ENCODE data around the gene MROH8. TPM values are rescaled to one million over a fixed set of nuclear protein-coding genes. Genes with fewer than 3 reads are reported as not detected.
"Not testable (repeated sequence)": the region's sequence is repeated elsewhere in the genome, so short reads cannot be mapped to it uniquely, and the experiment has no call there.

Gene MROH8
- total and polyA plus RNA-seq, 2 of the 13 experiments (the other 11 are each of a cell fraction or from before 2014, with no cell fraction given), result 2.6 to 5.5 TPM

GRCh38 chr20:37152284-37152683 is 27.1 kb downstream of the MROH8 start (continued):
- TF ChIP-seq ZNF276 (CRISPR knock-in tag; IDR thresholded peaks at IDR 0.05; ENCODE audit: low read depth) (no peak), ZNF709 (CRISPR knock-in tag; IDR thresholded peaks at IDR 0.05) (no peak), EEA1 (CRISPR knock-in tag; IDR thresholded peaks at IDR 0.05; ENCODE audit: borderline replicate concordance) (0 out of 2 replicates have a peak, but pooled peaks have one; percentile 37), SALL2 (CRISPR knock-in tag; IDR thresholded peaks at IDR 0.05) (no peak), MTA3 (CRISPR knock-in tag; IDR thresholded peaks at IDR 0.05) (no peak), SYNCRIP (IDR thresholded peaks at IDR 0.05; ENCODE audit: insufficient read depth, low read depth, low read length) (no peak)

- H3K27ac ChIP-seq (ENCODE audit: extremely low read length, insufficient read depth, low read length), result no peak overlapping the region
- no TSS peak for BruUV-seq (replicated peaks)
- ChIA-PET POLR2A (interaction anchor here (1.8 kb wide), 1 partner anchor 28 kb away, joined by 9 read pairs; the partner anchor contains the start of genes MROH8 and RPN2), CTCF (ENCODE audit: low intra/inter-chr PET ratio, low total read pairs) (no interaction called here)
- no peak overlapping the region for H2AFZ ChIP-seq (ENCODE audit: low read length)
- FAIRE-seq (no peak), ATAC-seq (peak; percentile 61), DNase-seq (ENCODE audit: low spot score) (no peak)
- H3K27me3 ChIP-seq (ENCODE audit: control insufficient read depth in 1 of 2, insufficient read depth in 2 of 2, low read length in 2 of 2), result no peaks in the 10 kb centered on the region
- no peaks in the 10 kb centered on the region for H3K36me3 ChIP-seq (replicated peaks in 1 of 2; ENCODE audit: control insufficient read depth in 1 of 2, insufficient read depth in 2 of 2, low read length in 2 of 2)
- H3K4me1 ChIP-seq (ENCODE audit: insufficient read depth, low read length), result peaks cover 33% of the 10 kb centered on the region
- in situ Hi-C loops (cut with HindIII; ENCODE audit: extremely low pct_ligation_motif_present, low pct_unique_long_range_greater_than_20kb), result no loop called here
- no peak overlapping the region for H3K4me2 ChIP-seq (ENCODE audit: low read depth, low read length)
- no peak overlapping the region for H3K4me3 ChIP-seq (replicated peaks in 1 of 3; ENCODE audit: insufficient read depth in 1 of 3, low read depth in 2 of 3, low read length in 3 of 3)
- no peaks in the 10 kb centered on the region for H3K9me3 ChIP-seq (ENCODE audit: low read length)
- H3K9ac ChIP-seq (ENCODE audit: insufficient read depth, low read depth, low read length), result no peak overlapping the region
- no peaks in the 10 kb centered on the region for H3K79me2 ChIP-seq (ENCODE audit: insufficient read depth, low read length)
- H4K20me1 ChIP-seq (ENCODE audit: insufficient read depth, low read length), result no peaks in the 10 kb centered on the region
- intact Hi-C loops (cut with micrococcal nuclease; ENCODE audit: unreplicated experiment), result no loop called here
- peak; percentile 82 for TF ChIP-seq ZNF362 (CRISPR knock-in tag; IDR thresholded peaks at IDR 0.05; ENCODE audit: borderline replicate concordance)
- no peak for TF ChIP-seq FLYWCH1 (CRISPR knock-in tag; IDR thresholded peaks at IDR 0.05)
- 48% methylated on average over 4 of the region's 4 CpGs for WGBS (ENCODE audit: low lambda C conversion rate)
Measured at GRCh38 chr20:37151529-37151928, 27.8 kb downstream of the MROH8 start.

- POLR2A ChIA-PET; H3K4me3 ChIP-seq (replicated peaks in 1 of 3; ENCODE audit: insufficient read depth in 1 of 3, low read depth in 2 of 3, low read length in 3 of 3); H3K79me2 ChIP-seq (ENCODE audit: insufficient read depth, low read length); intact Hi-C loops (cut with micrococcal nuclease; ENCODE audit: unreplicated experiment); CTCF ChIA-PET (ENCODE audit: low intra/inter-chr PET ratio, low total read pairs); in situ Hi-C loops (cut with HindIII; ENCODE audit: extremely low pct_ligation_motif_present, low pct_unique_long_range_greater_than_20kb); H3K9me3 ChIP-seq (ENCODE audit: low read length); H3K4me2 ChIP-seq (ENCODE audit: low read depth, low read length); FAIRE-seq; H3K9ac ChIP-seq (ENCODE audit: insufficient read depth, low read depth, low read length); ATAC-seq; H3K36me3 ChIP-seq (replicated peaks in 1 of 2; ENCODE audit: control insufficient read depth in 1 of 2, insufficient read depth in 2 of 2, low read length in 2 of 2); H3K27me3 ChIP-seq (ENCODE audit: control insufficient read depth in 1 of 2, insufficient read depth in 2 of 2, low read length in 2 of 2); H3K27ac ChIP-seq (ENCODE audit: extremely low read length, insufficient read depth, low read length); H4K20me1 ChIP-seq (ENCODE audit: insufficient read depth, low read length); BruUV-seq (replicated peaks); H2AFZ ChIP-seq (ENCODE audit: low read length); DNase-seq (ENCODE audit: low spot score): not testable (repeated sequence)
- peaks cover 26% of the 10 kb centered on the region for H3K4me1 ChIP-seq (ENCODE audit: insufficient read depth, low read length)
- WGBS (ENCODE audit: low lambda C conversion rate), result 95% methylated on average over 31 of the region's 33 CpGs
Measured at GRCh38 chr20:37150864-37151263, 28.5 kb downstream of the MROH8 start.

Measured in HepG2 (cell line).